K562 (cell line): ENCODE results near the gene PLOD1. TPM values are rescaled to one million over a fixed set of nuclear protein-coding genes. Genes with fewer than 3 reads are reported as not detected.
"Not testable (repeated sequence)": the region's sequence is repeated elsewhere in the genome, so short reads cannot be mapped to it uniquely, and the experiment has no call there.

ENCODE experiments used
- ATAC-seq: fragments of 200-7000 bp; cut with Tn5 transposase; 3 replicates; pipeline ENCODE4 v1.9.1; 2020; ENCODE audit warnings: moderate library complexity
- BruUV-seq: library from RNA; stranded (reverse); fragments of 400-500 nt; replicated peaks from 2 replicates; lab custom pipeline; 2021; lab: Mats Ljungman, UMichigan
- CTCF ChIA-PET: fragments of 300-600 bp; formaldehyde crosslinking; extraction: SDS; loops from one replicate; lab custom pipeline; 2021; ENCODE audit warnings: low intra/inter-chr PET ratio; lab: Yijun Ruan, JAX
- POLR2A ChIA-PET: fragments of 300-600, 350-650 bp; sonication (Branson Sonifier 250); formaldehyde crosslinking; extraction: SDS; loops from one replicate; lab custom pipeline; 2021; ENCODE audit warnings: antibody characterized with exemption, inconsistent platforms; lab: Yijun Ruan, JAX
- DNase-seq, 4 experiments: peaks; one replicate each; pipeline versions ENCODE4 v3.0.0 to v3.0.0-alpha.2; 2011 to 2018; ENCODE audit warnings: low spot score in 3 of 4, mixed read lengths in 3 of 4; ENCODE audit errors: extremely low read depth in 1 of 4
- FAIRE-seq: peaks from 2 replicates; lab custom pipeline; 2011; peaks lifted over from hg19 to GRCh38; lab: Jason Lieb, UNC
- H2AFZ ChIP-seq: 2 replicates; pipeline ENCODE4 v1.6.0; 2011; ENCODE audit warnings: low read depth, low read length, control low read depth, inconsistent platforms
- H3K27ac ChIP-seq: fragments of 200-600 bp; 3 replicates; pipeline ENCODE4 v1.8.0; 2011; ENCODE audit warnings: low read depth, mild to moderate bottlenecking, control low read depth, inconsistent platforms, low read length, moderate library complexity, mixed read lengths; ENCODE audit errors: extremely low read depth
- H3K27me3 ChIP-seq, 2 experiments: fragments of 300-600 bp in 1 of 2; 2 replicates in 1 of 2; 3 replicates in 1 of 2; pipeline versions ENCODE4 v1.6.0 to v1.8.0; 2011; ENCODE audit warnings: inconsistent platforms in 2 of 2, low read length in 2 of 2, mild to moderate bottlenecking in 1 of 2, mixed read lengths in 1 of 2, moderate library complexity in 1 of 2; ENCODE audit not compliant: control insufficient read depth in 2 of 2, insufficient read depth in 2 of 2
- H3K36me3 ChIP-seq: fragments of 300-600 bp; 3 replicates; pipeline ENCODE4 v1.8.0; 2011; ENCODE audit warnings: mild to moderate bottlenecking, low read length, inconsistent platforms; ENCODE audit not compliant: control insufficient read depth, insufficient read depth
- H3K4me1 ChIP-seq, 2 experiments: fragments of 200-600 bp in 1 of 2; replicated peaks in 1 of 2; 2 replicates in 1 of 2; 3 replicates in 1 of 2; pipeline versions ENCODE4 v1.5.1 to v1.8.0; 2011; ENCODE audit warnings: inconsistent platforms in 2 of 2, low read length in 2 of 2, mild to moderate bottlenecking in 1 of 2, mixed read lengths in 1 of 2, moderate library complexity in 1 of 2; ENCODE audit not compliant: control insufficient read depth in 2 of 2, insufficient read depth in 2 of 2
- H3K4me2 ChIP-seq: 2 replicates; pipeline ENCODE4 v1.6.1; 2011; ENCODE audit warnings: low read length, control low read depth, inconsistent platforms, mixed read lengths; ENCODE audit not compliant: insufficient read depth
- H3K4me3 ChIP-seq: fragments of 200-600 bp; sonication (generic), shearing (Covaris generic); 2 replicates; pipeline ENCODE4 v1.5.1; 2016; ENCODE audit warnings: control low read depth, inconsistent platforms
- H3K79me2 ChIP-seq: fragments of 200-600 bp; 3 replicates; pipeline ENCODE4 v1.8.0; 2011; ENCODE audit warnings: low read length, inconsistent platforms; ENCODE audit not compliant: control insufficient read depth, insufficient read depth
- H3K9ac ChIP-seq, 2 experiments: 2 replicates each; pipeline versions ENCODE4 v1.6.0 to v1.6.1; 2011; ENCODE audit warnings: low read depth in 2 of 2, low read length in 2 of 2, control low read depth in 1 of 2, inconsistent platforms in 1 of 2, mild to moderate bottlenecking in 1 of 2, mixed read lengths in 1 of 2; ENCODE audit not compliant: insufficient read depth in 1 of 2
- H3K9me1 ChIP-seq: one replicate; pipeline ENCODE4 v1.6.0; 2011; ENCODE audit warnings: inconsistent platforms, mild to moderate bottlenecking, low read length, moderate library complexity; ENCODE audit not compliant: control insufficient read depth, insufficient read depth
- H3K9me3 ChIP-seq: replicated peaks from 2 replicates; pipeline ENCODE4 v1.5.1; 2011; ENCODE audit warnings: low read depth, low read length, inconsistent platforms; ENCODE audit not compliant: control insufficient read depth, insufficient read depth
- H4K20me1 ChIP-seq: replicated peaks from 2 replicates; pipeline ENCODE4 v1.6.1; 2011; ENCODE audit warnings: low read length, inconsistent platforms, mixed read lengths; ENCODE audit not compliant: control insufficient read depth, insufficient read depth
- BHLHE40 ChIP-seq: IDR thresholded peaks from 2 replicates; pipeline ENCODE4 v1.6.1; 2011; ENCODE audit warnings: low read length, improper control_type of control experiment
- CBX2 ChIP-seq: fragments of 200-600 bp; sonication (generic); IDR thresholded peaks from one replicate; pipeline ENCODE4 v1.6.1; 2012; ENCODE audit warnings: mild to moderate bottlenecking, low read length, inconsistent platforms; ENCODE audit not compliant: insufficient read depth, poor library complexity, severe bottlenecking
- CREM ChIP-seq: IDR thresholded peaks from 2 replicates; pipeline ENCODE4 v1.6.1; 2014; ENCODE audit warnings: antibody characterized with exemption, low read depth
- EGR1 ChIP-seq: fragments of 450-650 bp; conservative IDR thresholded peaks from 2 replicates; pipeline ENCODE4 v1.6.1; 2017; ENCODE audit warnings: mild to moderate bottlenecking
- NCOR1 ChIP-seq: fragments of 450-650 bp; IDR thresholded peaks from 2 replicates; pipeline ENCODE4 v1.6.1; 2016; ENCODE audit warnings: mild to moderate bottlenecking, moderate library complexity
- SAFB ChIP-seq: fragments of 200-400 bp; formaldehyde crosslinking; IDR thresholded peaks from 2 replicates; pipeline ENCODE4 v1.6.1; 2017; ENCODE audit warnings: low read depth, low read length, borderline replicate concordance
- SREBF1 ChIP-seq: fragments of 150-350 bp; IDR thresholded peaks from 2 replicates; pipeline ENCODE4 v1.6.1; 2014; ENCODE audit warnings: antibody characterized with exemption, low read depth, low read length, borderline replicate concordance
- ZBED1 ChIP-seq: IDR thresholded peaks from 2 replicates; pipeline ENCODE4 v1.6.1; 2014
- ZNF232 ChIP-seq: sonication (generic); formaldehyde crosslinking; IDR thresholded peaks from 2 replicates; pipeline ENCODE4 v1.8.0; 2022; ENCODE audit warnings: mild to moderate bottlenecking, missing genetic modification reagents
- ZNF24 ChIP-seq: fragments of 450-650 bp; IDR thresholded peaks from 2 replicates; pipeline ENCODE4 v1.6.1; 2016
- WGBS: fragments of 100-300 bp; shearing (Covaris generic); methylation state at CpG from one replicate; pipeline ENCODE4 v1.1.6; 2016; ENCODE audit warnings: low coverage, mixed read lengths; ENCODE audit not compliant: insufficient coverage; ENCODE audit errors: missing lambda C conversion rate; 5-methylcytosine and 5-hydroxymethylcytosine counted together
- in situ Hi-C: fragments of 300-500 bp; cut with MboI; formaldehyde crosslinking; loops from 4 replicates; pipeline ENCODE4 v1.15.0; 2018; ENCODE audit warnings: inconsistent platforms, mixed read lengths
- intact Hi-C: fragments of 100-400 bp; cut with micrococcal nuclease; formaldehyde crosslinking; loops from 2 replicates; pipeline ENCODE4 v1.14.2; 2022
- polyA plus RNA-seq, 8 experiments: library from polyadenylated mRNA; depleted of rRNA in 4 of 8; stranded (reverse) in 5 of 8; unstranded in 3 of 8; fragments of >200 nt; fragmentation: Nextera tagmentation in 2 of 8; fragmentation: Illumina TruSeq in 1 of 8; extraction: Ambion mirVana in 2 of 8; extraction: Trizol in 1 of 8; gene quantifications; 2 replicates each; pipeline versions ENCODE4 v1.2.1 to v1.2.3, GENCODE V29; 2011 to 2014; ENCODE audit warnings: inconsistent platforms in 1 of 8, missing spikeins in 1 of 8
- total RNA-seq, 7 experiments: library from RNA; depleted of rRNA in 6 of 7; stranded (reverse); fragments of >200 nt in 6 of 7; fragmentation: Illumina TruSeq in 2 of 7; extraction: Trizol in 2 of 7; gene quantifications; 2 replicates each; pipeline versions ENCODE4 v1.2.1 to v1.2.3, GENCODE V29; 2011 to 2021; ENCODE audit warnings: low replicate concordance in 1 of 7
- TF ChIP-seq, protein P1 (sequence below): sonication (generic); formaldehyde crosslinking; IDR thresholded peaks from 2 replicates; pipeline ENCODE4 v1.9.0; 2022; ENCODE audit warnings: mild to moderate bottlenecking, missing genetic modification reagents
- TF ChIP-seq, protein P2 (sequence below), 2 experiments: IDR thresholded peaks; 2 replicates each; pipeline ENCODE4 v1.6.1; 2011; ENCODE audit warnings: borderline replicate concordance in 1 of 2, control low read depth in 1 of 2, low read depth in 1 of 2, low read length in 1 of 2, mild to moderate bottlenecking in 1 of 2, mixed read lengths in 1 of 2, moderate library complexity in 1 of 2; ENCODE audit not compliant: insufficient read depth in 1 of 2, insufficient read length in 1 of 2, poor library complexity in 1 of 2, severe bottlenecking in 1 of 2; ENCODE audit errors: extremely low read depth in 1 of 2

PLOD1 gene
- total and polyA plus RNA-seq, 9 of the 15 experiments (the other 6 are each of a cell fraction or from before 2014, with no cell fraction given) = 16.6 to 90.8 (median 52.7) TPM

GRCh38 chr1:11935733-11936132, 1.2 kb downstream of the PLOD1 start:
- WGBS = 84% methylated on average over 10 of the region's 10 CpGs
- CTCF ChIA-PET, FAIRE-seq, intact Hi-C loops, H3K4me3 ChIP-seq, DNase-seq, H3K27me3 ChIP-seq, H4K20me1 ChIP-seq, H2AFZ ChIP-seq, BruUV-seq, in situ Hi-C loops, H3K9me3 ChIP-seq, H3K9me1 ChIP-seq, ATAC-seq: not testable (repeated sequence)
- POLR2A ChIA-PET = interaction anchor here (0.7 to 8.3 kb wide), 3 partner anchors 26 to 97 kb away, joined by 3 to 129 read pairs (median 3); no protein-coding TSS in a partner anchor
- Histone ChIP-seq H3K36me3 (peaks cover 41% of the 10 kb centered on the region; the same call in 2 of the 3 replicates), H3K79me2 (peaks cover 62% of the 10 kb centered on the region), H3K9ac (peak overlapping the region in 1 of 2 experiments; percentile 53; a peak in 1 of 4 replicates), H3K4me1 (peaks cover 29 to 52% of the 10 kb centered on the region in 2 experiments; a peak in 4 of 5 replicates), H3K4me2 (peak overlapping the region; percentile 24; the same call in 1 of the 2 replicates)
- TF ChIP-seq, protein P1, sequence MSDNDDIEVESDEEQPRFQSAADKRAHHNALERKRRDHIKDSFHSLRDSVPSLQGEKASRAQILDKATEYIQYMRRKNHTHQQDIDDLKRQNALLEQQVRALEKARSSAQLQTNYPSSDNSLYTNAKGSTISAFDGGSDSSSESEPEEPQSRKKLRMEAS (CRISPR knock-in tag) = peak; percentile 15; the same call in 1 of the 2 replicates
- TF ChIP-seq, all 486 proteins: peak for 1; not testable (repeated sequence) for 485
- peak overlapping the region; percentile 24; the same call in 1 of the 3 replicates for H3K27ac ChIP-seq

GRCh38 chr1:11938722-11939526, 4.4 kb downstream of the PLOD1 start:
- Histone ChIP-seq H3K9me1 (no peaks in the 10 kb centered on the region), H3K4me3 (no peak overlapping the region), H3K9me3 (no peaks in the 10 kb centered on the region), H3K9ac (peak overlapping the region; percentile 36 to 84), H3K4me1 (peaks cover 21 to 40% of the 10 kb centered on the region in 2 experiments; a peak in 4 of 5 replicates), H2AFZ (peak overlapping the region; percentile 2; the same call in 1 of the 2 replicates), H3K27me3 (no peaks in the 10 kb centered on the region; a peak in 1 of 5 replicates), H3K79me2 (peaks cover 69% of the 10 kb centered on the region), H3K4me2 (peak overlapping the region; percentile 62), H4K20me1 (no peaks in the 10 kb centered on the region; the same call in 1 of the 2 replicates), H3K36me3 (peaks cover 59% of the 10 kb centered on the region; the same call in 2 of the 3 replicates), H3K27ac (peak overlapping the region; percentile 44; the same call in 2 of the 3 replicates)
- in situ Hi-C loops (no loop called here), intact Hi-C loops (no loop called here)
- ATAC-seq = peak; percentile 16
- POLR2A ChIA-PET = interaction anchor here (0.7 to 8.3 kb wide), 8 partner anchors 9 to 56 kb away, joined by 3 to 129 read pairs (median 4); partner anchors contain the start of gene KIAA2013
- CTCF ChIA-PET = no interaction called here
- peak; percentile 55 for FAIRE-seq
- no TSS peak for BruUV-seq
- DNase-seq = peak; percentile 71 to 84 (median 80)
- 37% methylated on average over 13 of the region's 15 CpGs for WGBS
- TF ChIP-seq ZNF24 (peak; percentile 58; the same call in 1 of the 2 replicates), EGR1 (peak; percentile 93), CREM (peak; percentile 27; the same call in 1 of the 2 replicates), CBX2 (no peak), ZBED1 (0 out of 2 replicates have a peak, but pooled peaks have one; percentile 41), BHLHE40 (no peak), SAFB (no peak), NCOR1 (0 out of 2 replicates have a peak, but pooled peaks have one; percentile 8), ZNF232 (CRISPR knock-in tag) (no peak), SREBF1 (no peak)
- TF ChIP-seq, protein P2, sequence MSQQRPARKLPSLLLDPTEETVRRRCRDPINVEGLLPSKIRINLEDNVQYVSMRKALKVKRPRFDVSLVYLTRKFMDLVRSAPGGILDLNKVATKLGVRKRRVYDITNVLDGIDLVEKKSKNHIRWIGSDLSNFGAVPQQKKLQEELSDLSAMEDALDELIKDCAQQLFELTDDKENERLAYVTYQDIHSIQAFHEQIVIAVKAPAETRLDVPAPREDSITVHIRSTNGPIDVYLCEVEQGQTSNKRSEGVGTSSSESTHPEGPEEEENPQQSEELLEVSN (IDR thresholded peaks at IDR 0.05; ENCODE audit: borderline replicate concordance in 1 of 2, extremely low read depth in 1 of 2, insufficient read depth in 1 of 2, insufficient read length in 1 of 2, low read depth in 1 of 2, low read length in 1 of 2, poor library complexity in 1 of 2, severe bottlenecking in 1 of 2) = peak in 1 of 2 experiments; percentile 18
